DMS153 treated with DMSO at 0.1 percent for 48 hours (cell line): Measurements from ENCODE around the gene FAM169A.
"Not testable (repeated sequence)": the region's sequence is repeated elsewhere in the genome, so short reads cannot be mapped to it uniquely, and the experiment has no call there.

Source experiments
- DNase-seq: peaks from one replicate; lab custom pipeline; 2025; ENCODE audit not compliant: unreplicated experiment; lab: John Stamatoyannopoulos, UW

The FAM169A gene

DNA sequence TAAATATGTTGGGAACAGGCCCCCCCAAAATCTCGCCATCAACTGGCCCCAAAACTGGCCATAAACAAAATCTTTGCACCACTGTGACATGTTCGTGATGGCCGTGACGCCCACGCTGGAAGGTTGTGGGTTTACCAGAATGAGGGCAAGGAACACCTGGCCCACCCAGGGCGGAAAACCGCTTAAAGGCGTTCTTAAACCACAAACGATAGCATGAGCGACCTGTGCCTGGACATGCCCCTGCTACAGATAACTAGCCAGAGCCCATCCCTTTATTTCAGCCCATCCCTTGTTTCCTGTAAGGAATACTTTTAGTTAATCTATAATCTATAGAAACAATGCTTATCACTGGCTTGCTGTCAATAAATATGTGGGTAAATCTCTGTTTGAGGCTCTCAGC is 3.2 kb upstream of the FAM169A start:
- DNase-seq = not testable (repeated sequence)

DNA sequence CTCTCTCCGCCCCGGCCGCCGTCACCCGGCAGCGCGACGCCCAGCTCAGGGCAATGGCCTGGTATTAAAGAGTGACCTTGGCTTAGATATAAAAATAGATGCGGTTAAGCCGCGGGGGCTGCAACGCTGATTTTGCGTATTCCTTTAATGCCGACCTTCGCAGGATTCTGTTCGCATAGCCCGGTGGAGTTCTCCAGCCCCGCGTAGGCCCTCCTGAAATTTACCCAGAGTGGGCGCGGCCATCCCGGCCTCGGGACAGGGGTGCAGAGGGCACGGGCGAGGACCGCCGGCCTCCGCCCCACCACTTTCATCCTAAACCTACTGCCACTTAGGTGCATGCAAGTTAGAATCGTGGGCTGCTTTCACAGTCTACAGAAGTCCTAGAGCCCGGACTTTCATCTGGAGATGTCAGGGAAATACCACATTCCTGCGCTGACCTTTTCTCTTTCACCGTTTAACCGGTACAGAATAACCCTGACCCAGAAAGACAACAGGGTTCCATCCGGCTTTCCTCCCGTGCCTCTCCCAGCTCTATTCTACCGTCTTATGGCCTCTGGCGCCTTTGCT is 492 bp upstream of the FAM169A start:
- no peak for DNase-seq

DNA sequence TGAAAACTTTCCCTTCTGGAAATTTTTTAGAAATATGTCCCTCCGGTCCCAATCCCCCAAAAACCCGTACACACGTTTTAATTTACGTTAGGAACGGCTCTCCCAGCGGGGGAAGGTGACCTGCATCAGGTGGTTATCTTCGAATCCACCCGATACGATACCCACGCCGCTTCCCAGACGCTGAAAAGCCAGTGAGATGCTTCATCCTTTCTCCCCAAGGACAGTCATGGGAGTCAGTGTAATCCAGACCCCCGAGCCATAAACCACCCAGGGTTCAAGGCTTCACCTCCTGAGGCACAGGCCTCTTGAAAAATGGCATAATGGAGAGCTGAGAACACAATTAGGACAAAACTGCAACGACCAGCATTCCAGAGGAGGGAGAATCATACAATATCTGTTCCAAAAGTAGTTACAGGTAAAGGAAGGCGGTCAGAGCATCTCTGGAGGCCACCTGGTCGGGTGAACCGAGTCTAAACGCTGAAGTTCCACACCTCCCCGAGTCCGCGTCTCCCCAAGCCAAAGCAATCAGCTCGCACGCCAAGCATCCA is 857 bp downstream of the FAM169A start:
- DNase-seq = no peak

DNA sequence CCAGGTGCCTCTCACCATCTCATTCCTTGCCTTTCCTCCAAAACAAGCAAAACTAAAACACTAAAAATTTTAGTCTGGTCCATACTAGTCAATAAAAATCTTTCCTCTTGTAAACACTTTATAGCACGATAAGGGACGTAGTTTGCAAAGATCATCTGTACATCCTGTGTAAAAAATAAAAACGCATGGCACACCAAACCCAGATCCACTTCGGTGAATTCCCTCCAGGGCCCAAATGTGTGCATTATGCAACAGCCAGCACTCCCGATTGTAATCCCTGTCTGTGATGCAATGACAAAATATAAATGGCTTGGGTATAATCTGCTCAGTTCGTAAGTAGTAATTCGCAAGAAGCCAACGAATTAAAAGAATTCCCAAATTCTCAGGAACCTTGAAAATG is 1.4 kb downstream of the FAM169A start:
- no peak for DNase-seq

DNA sequence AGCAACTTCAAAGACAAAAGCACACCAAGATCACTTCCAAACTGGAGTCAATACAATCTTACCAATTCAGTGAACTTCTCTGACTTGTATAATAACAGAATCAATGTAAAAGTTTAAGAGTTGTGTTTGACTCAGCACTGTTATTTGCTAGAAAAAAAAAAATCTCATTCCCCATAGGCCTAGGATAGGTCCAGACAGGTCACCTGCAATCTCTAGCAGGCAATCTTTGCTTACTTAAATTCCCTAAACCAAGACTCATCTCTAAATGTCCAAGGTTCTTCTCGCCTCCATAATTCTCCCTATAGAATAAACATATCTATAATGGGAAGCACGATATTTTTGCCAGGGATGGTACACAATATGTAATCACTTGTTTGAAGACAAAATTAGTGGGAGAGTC is 2.5 kb downstream of the FAM169A start:
- no peak for DNase-seq

DNA sequence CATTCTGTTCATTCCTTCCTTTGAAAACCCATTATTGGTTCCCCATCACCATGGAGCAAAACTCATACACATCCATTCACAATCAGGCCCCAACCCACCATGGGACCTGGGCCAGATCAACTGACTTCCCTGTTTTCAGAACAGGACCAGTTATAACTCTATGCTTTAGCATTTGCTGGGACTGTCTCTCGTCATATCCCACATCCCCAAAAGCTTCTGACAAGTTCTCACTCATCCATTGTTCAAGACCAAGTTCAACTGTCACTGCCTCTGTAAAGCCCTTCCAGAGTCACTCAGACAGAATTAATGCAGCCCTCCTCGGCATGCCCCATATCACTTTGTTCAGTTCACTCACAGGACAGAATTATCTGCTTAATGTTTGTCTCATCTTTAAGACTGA is 4.0 kb downstream of the FAM169A start:
- DNase-seq = no peak

DNA sequence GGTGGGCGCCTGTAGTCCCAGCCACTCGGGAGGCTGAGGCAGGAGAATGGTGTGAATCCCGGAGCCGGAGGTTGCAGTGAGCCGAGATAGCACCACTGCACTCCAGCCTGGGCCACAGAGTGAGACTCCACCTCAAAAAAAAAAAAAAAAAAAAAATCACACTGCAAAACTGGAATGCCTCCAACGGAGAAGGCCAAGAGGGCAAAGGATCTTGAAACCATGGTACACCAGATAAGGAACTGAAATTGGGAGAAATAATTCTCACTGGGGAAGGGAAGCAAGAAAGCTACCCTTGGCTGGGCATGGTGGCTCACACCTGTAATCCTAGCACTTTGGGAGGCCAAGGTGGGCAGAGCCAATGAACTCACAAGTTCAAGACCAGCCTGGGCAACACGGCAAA is 9.2 kb downstream of the FAM169A start:
- DNase-seq = not testable (repeated sequence)

DNA sequence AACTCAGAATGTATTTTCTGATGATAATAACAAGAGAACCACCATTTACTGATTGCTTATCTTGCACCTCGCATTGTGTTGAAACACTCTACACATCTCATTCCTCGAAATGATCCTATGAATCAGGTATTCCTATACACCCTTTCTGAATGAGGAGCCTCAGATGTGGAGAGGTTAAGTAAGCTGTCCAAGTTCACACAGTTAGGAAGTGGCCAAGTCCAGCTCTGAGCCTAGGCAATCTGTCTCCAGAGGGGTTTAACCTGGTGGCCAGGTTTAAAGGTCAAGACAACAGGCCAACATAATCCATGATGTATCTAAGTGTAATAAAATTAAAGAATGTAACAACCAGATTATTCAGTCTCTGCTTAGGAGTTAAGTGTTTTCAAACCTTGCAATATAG is 12.9 kb downstream of the FAM169A start:
- DNase-seq = no peak

DNA sequence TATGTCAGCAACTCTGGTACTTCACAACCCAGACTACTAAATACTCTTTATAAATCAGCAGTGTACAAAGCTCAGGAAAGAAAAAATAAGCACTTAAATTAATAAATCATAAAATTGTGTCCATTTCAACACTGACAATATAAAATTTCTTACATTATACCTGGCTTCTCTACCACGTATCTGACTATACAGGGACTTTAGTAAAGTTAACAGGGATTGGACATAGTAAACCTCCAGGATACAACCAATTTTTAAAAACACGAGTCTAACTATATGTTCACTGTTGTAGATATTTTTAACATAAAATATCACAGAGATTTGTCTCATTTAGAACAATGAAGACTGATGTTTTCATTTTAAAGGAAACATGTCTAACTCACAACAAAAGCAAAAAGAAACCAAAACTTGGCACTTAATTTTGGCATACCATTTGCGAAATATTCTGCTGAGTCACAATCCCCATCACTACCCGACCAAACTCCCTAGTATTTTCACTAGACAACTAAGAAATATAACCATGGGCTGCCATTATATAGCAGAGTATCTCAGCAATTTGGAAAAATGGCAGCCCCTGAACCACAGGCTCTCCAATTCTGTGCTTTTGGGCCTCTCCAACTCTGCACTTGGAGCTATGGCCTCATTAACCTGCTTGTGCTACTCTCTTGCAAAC is 14.4 kb downstream of the FAM169A start:
- no peak for DNase-seq

DNA sequence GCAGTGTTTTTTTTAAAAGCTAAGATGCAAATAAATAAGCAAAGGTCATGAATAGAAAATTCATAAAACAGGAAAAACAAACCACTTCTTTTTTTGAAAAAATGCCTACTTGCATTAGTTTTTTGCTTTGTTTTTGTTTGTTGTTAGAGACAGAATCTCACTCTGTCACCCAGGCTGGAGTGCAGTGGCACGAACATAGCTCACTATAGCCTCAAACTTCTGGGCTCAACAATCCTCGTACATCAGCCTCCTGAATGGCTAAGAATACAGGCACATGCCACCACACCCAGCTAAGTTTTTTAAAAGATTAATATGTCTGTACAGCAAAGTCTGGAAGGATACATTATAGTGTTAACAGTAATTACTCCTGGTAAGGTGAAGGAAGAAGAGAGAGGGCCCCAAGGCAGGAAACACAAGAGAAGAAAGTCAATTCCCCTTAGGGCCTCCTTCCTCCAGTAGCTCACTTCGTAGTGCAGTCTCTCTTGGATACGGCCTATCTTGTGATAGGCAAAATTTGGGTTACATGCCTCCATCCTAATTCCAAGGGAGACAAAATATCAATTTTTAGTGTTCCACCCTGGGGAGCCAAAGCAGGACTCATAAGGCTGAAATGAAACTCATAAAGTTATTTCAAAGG is 15.3 kb downstream of the FAM169A start:
- DNase-seq = no peak

DNA sequence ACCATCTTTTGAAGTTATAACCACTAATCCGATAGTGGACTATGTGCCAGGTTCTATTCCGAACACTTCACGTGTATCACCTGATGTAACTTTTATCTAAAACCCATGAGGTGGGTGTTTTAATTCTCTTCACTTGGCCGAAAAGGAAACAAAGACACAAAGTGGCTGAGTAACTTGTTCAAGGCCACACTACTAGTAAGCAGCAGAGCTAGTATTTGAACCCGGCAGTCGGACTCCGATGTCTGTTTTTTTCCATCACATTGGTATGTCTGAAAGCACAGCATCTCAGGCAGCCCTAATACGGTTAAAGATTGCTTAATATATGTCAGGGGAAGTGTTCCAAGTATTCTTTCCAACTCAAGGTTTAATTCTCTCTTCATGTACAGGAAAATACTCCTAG is 16.2 kb downstream of the FAM169A start:
- no peak for DNase-seq

DNA sequence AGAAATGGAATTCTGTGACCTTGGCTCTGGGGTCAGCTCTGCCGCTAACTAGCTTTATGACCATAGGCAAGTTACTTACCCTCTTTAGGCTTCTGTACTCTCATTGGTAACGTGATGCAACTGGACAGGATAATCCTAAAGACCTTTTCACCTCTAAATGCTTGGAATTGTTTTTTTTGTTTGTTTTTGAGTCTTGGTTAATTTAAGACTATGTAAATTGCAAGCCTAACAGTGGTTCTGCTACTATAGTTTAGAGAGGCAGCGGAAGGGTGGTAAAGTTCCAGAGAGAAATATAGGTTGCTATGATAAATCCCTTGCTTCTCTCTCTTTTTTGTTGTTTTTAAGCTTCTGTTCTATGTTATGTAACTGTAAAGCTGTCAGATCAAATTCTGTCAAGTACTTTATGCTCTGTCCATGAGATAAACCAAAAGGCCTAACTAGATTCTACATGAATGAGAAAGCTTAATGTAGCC is 17.6 kb downstream of the FAM169A start:
- DNase-seq = no peak

DNA sequence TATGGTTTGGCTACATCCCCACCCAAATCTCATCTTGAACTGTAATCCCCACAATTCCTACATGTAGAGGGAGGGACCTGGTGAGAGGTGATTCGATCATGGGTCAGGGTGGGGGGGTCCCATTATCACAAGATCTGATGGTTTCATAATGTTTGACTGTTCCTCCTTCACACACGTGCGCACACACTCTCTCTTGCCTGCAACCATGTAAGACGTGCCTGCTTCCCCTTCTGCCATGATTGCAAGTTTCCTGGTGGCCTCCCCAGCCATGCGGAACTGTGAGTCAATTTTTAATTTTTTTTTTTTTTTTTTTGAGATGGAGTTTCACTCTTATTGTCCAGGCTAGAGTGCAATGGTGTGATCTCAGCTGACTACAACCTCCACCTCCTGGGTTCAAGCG is 27.0 kb downstream of the FAM169A start:
- no peak for DNase-seq

DNA sequence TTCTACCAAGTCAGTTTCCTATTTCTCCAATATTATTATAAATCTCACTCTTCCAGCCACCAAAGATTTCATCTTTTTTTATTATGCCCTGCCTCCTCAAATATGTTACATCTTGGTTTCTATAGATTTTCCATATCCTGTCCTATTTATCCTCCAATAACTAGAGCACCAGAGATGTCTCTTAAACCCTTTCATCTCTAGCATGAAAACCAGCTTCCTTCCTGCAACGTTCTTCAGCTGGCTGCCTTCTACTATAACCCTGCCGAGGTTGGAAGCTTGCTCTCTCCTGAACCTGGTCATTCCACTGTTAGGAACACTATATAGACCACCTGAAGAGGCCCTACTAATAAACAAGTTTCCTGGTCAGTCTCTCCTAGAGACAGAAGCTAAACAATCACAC is 27.9 kb downstream of the FAM169A start:
- no peak for DNase-seq

DNA sequence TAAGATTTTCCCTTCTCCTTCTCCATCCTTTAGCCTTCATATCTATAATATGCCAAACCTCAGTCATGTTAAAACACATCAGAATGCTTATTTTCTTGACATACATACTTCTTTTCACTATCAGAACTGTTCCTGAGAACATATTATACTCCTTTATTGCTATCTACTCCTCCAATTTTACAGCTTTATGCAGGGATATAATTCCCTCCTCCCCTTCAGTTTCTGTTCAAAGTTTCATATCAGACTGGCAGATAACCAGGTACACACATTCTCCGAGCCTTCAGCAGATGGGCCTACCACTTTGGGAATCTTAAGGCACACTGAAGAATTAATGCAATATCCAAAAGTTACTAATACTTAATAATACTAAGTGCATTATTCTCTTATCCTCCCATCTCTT is 29.1 kb downstream of the FAM169A start:
- DNase-seq = no peak

DNA sequence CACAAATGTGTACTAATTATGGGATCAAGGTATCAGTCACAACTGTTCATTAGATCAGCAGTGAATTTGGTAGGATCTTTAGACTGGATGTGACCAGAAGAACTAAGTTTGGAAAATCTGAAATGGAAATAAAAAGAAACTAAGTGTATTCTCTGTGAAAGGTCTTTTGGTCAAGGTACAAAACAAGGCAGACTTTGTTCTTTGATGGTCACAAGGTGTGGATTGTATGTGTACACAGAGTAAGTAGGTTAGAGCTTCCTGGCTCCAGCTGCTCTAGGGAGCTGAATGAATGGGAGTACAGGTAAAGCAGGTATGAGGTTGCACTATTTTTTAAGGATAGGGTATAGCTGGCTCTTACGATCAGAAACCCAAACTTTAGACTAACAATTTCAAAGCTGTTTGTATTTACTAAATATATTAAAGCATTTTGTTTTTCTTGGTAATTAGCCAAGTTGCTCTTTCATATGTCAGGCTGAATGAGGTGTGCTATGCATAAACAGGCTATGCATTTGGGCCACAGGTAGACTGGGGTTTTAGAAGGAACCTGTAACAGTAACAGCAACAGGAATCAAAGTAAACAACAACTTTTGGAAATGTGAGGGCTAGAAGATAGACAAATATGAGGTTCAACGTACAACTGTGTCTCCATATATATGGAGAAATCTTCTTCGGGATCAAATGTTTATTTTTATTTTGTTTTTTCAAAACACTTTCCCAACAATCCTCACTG is 32.5 kb downstream of the FAM169A start:
- peak; percentile 15 for DNase-seq

DNA sequence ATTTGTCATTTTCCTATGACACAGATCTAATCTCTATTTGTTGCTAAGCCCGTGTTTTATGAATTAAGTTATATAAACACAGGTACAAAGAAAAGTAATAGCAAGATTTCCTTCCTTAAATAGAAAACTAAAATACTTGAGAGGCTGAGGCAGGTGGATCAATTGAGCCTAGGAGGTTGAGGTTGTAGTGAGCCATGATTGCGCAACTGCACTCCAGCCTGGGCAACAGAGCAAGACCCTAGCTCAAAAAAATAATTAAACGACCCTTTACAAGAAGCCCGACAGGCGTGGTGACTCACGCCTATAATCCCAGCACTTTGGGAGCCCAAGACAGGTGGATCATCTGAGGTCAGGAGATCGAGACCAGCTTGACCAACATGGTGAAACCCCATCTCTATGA is 36.8 kb downstream of the FAM169A start:
- no peak for DNase-seq

DNA sequence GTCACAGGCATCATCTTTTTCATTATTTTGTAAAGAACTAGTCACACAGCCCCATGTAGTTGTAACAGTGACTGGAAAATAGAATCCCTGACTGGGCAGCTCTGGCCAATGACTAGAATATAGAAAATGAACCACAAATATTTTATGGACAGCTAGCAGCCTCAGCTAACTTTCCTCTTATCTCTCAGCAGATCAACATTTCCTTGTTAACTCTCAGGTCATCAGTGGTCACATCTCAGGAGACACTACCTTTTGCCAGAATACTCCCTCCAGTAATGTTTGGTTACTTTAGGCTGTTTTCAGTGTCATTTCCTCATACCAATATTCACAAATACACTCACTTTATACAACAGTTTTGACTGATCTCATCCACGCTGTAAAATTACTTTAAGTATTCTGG is 43.9 kb downstream of the FAM169A start:
- DNase-seq = no peak

DNA sequence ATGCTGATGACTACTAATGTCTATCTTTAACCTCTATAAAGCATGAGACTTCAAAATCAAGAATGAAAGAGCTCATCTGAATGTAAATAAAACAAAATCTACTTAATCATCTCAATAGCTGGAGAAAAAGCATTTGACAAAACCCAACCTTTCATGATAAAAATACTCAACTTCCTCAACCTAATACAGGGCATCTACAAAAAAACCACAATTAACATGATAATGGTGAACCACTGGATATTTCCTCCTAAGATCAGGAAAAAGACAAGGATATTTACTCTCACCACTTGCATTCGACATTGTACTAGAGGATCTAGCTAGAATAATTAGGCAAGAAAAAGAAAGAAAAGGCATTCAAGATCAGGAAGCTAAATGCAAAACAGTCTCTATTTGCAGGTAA is 49.3 kb downstream of the FAM169A start:
- no peak for DNase-seq

DNA sequence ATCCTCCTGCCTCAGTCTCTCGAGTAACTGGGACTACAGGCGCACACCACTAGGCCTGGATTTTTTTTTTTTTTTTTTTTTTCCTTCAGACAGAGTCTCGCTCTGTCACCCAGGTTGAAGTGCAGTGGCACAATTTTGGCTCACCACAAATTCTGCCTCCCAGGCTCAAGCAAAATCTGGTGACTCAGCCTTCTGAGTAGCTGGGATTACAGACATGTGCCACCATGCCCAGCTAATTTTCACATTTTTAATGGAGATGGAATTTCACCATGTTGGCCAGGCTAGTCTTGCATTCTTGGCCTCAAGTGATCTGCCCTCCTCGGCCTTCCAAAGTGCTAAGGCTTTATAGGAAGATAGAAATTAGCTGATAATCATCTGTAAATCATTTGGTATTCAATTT is 55.3 kb downstream of the FAM169A start:
- no peak for DNase-seq

DNA sequence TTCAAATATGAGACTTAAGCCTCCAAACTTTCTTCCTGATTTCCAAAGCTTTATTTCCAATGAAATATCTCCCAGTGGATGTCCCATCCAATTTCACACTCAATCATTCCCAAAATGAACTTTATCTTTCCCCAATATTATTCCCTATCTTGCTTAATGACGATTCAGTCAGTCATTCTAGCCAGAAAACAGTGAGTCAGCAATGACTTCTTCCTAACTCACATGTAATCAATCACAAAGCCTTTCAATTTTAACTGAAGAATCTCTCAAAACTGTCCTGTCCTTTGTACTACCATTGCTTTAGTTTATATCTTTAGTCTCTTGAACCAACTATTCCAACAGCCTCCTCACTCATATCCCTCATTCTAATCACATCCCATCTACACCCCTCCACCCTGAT is 64.2 kb downstream of the FAM169A start:
- no peak for DNase-seq

DNA sequence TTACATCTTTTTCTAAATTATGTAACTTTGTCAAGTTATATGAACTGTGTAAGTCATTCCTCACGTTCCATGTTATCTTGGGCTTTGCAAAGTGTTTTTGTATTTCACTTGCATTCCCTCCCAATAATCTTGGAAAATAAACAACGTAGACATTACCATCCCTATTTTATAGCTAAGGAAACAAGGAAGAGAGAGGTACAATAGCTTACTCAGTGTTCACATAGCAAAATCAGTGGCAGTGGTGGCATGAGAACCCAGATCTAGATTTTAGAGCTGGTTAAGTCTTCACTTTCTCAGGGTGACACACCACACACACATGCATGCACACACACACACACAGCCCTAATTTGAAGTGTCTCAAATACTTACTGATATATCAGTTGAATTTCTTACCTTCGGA is 65.0 kb downstream of the FAM169A start:
- DNase-seq = no peak
